Measurements from ENCODE around the gene PTAFR.

Gene PTAFR

GRCh38 chr1:28208818-28209441, 32.4 kb upstream of the PTAFR start:
- Histone ChIP-seq H3K4me1 (ENCODE audit: insufficient read depth, low read length) (no peaks in the 10 kb centered on the region), H3K79me2 (ENCODE audit: insufficient read depth, low read length) (peaks cover 20% of the 10 kb centered on the region), H3K4me2 (ENCODE audit: insufficient read depth, low read length) (no peak overlapping the region), H3K27me3 (ENCODE audit: insufficient read depth, low read length, poor library complexity) (no peaks in the 10 kb centered on the region), H3K36me3 (ENCODE audit: insufficient read depth, low read length) (peaks cover 83% of the 10 kb centered on the region), H3K27ac (ENCODE audit: low read length) (no peak overlapping the region), H3K9me3 (ENCODE audit: insufficient read depth, low read length, severe bottlenecking) (no peaks in the 10 kb centered on the region), H4K20me1 (ENCODE audit: insufficient read depth, low read length) (no peaks in the 10 kb centered on the region; the same call in 1 of the 2 replicates), H2AFZ (ENCODE audit: low read depth, low read length) (no peak overlapping the region), H3K9ac (ENCODE audit: low read depth, low read length) (no peak overlapping the region), H3K4me3 (ENCODE audit: low read depth in 1 of 2, low read length in 2 of 2) (no peak overlapping the region)
- TF ChIP-seq EZH2 (IDR thresholded peaks at IDR 0.05; ENCODE audit: borderline replicate concordance, low read depth, low read length, severe bottlenecking), result no peak
- TF ChIP-seq CTCF (IDR thresholded peaks at IDR 0.05; ENCODE audit: borderline replicate concordance, extremely low read depth, low read length, poor library complexity, severe bottlenecking), result peak; percentile 70
- peak; percentile 59 for DNase-seq
- ATAC-seq (ENCODE audit: insufficient read depth, low read depth), result peak; percentile 83

- Histone ChIP-seq H3K9ac (ENCODE audit: low read depth, low read length) (no peak overlapping the region), H3K4me2 (ENCODE audit: insufficient read depth, low read length) (no peak overlapping the region), H3K36me3 (ENCODE audit: insufficient read depth, low read length) (peaks cover 80% of the 10 kb centered on the region), H3K4me3 (ENCODE audit: low read depth in 1 of 2, low read length in 2 of 2) (no peak overlapping the region), H3K27me3 (ENCODE audit: insufficient read depth, low read length, poor library complexity) (no peaks in the 10 kb centered on the region), H3K79me2 (ENCODE audit: insufficient read depth, low read length) (peaks cover 5% of the 10 kb centered on the region), H2AFZ (ENCODE audit: low read depth, low read length) (no peak overlapping the region), H4K20me1 (ENCODE audit: insufficient read depth, low read length) (no peaks in the 10 kb centered on the region), H3K4me1 (ENCODE audit: insufficient read depth, low read length) (no peaks in the 10 kb centered on the region), H3K9me3 (ENCODE audit: insufficient read depth, low read length, severe bottlenecking) (no peaks in the 10 kb centered on the region), H3K27ac (ENCODE audit: low read length) (no peak overlapping the region)
- no peak for TF ChIP-seq EZH2 (IDR thresholded peaks at IDR 0.05; ENCODE audit: borderline replicate concordance, low read depth, low read length, severe bottlenecking)
- TF ChIP-seq CTCF (IDR thresholded peaks at IDR 0.05; ENCODE audit: borderline replicate concordance, extremely low read depth, low read length, poor library complexity, severe bottlenecking), result no peak
- DNase-seq (no peak), ATAC-seq (ENCODE audit: insufficient read depth, low read depth) (no peak)
Measured at GRCh38 chr1:28205243-28205642, 28.8 kb upstream of the PTAFR start.

- Histone ChIP-seq H3K9ac (ENCODE audit: low read depth, low read length) (no peak overlapping the region), H4K20me1 (ENCODE audit: insufficient read depth, low read length) (0 out of 2 replicates have a peak, but pooled peaks cover 2% of the 10 kb centered on the region), H3K27me3 (ENCODE audit: insufficient read depth, low read length, poor library complexity) (no peaks in the 10 kb centered on the region), H3K4me3 (ENCODE audit: low read depth in 1 of 2, low read length in 2 of 2) (no peak overlapping the region), H2AFZ (ENCODE audit: low read depth, low read length) (no peak overlapping the region), H3K4me1 (ENCODE audit: insufficient read depth, low read length) (no peaks in the 10 kb centered on the region), H3K4me2 (ENCODE audit: insufficient read depth, low read length) (no peak overlapping the region), H3K27ac (ENCODE audit: low read length) (no peak overlapping the region), H3K79me2 (ENCODE audit: insufficient read depth, low read length) (no peaks in the 10 kb centered on the region), H3K9me3 (ENCODE audit: insufficient read depth, low read length, severe bottlenecking) (no peaks in the 10 kb centered on the region), H3K36me3 (ENCODE audit: insufficient read depth, low read length) (peaks cover 63% of the 10 kb centered on the region)
- ATAC-seq (ENCODE audit: insufficient read depth, low read depth), result no peak
- no peak for DNase-seq
- TF ChIP-seq EZH2 (IDR thresholded peaks at IDR 0.05; ENCODE audit: borderline replicate concordance, low read depth, low read length, severe bottlenecking) (no peak), CTCF (IDR thresholded peaks at IDR 0.05; ENCODE audit: borderline replicate concordance, extremely low read depth, low read length, poor library complexity, severe bottlenecking) (no peak)
Measured at GRCh38 chr1:28200234-28200873, 23.9 kb upstream of the PTAFR start.

Data from DND-41 (cell line).